Rectal smooth muscle tissue (tissue), 1 donor: ENCODE data around the gene SMC5.

Experiments used
- H3K27ac ChIP-seq: one replicate; pipeline ENCODE4 v1.7.0; 2013; ENCODE audit warnings: low read depth, low read length, inconsistent platforms
- H3K27me3 ChIP-seq: one replicate; pipeline ENCODE4 v1.7.0; 2013; ENCODE audit warnings: low read length; ENCODE audit not compliant: control insufficient read depth, insufficient read depth
- H3K36me3 ChIP-seq: one replicate; pipeline ENCODE4 v1.7.0; 2013; ENCODE audit warnings: low read length; ENCODE audit not compliant: control insufficient read depth, insufficient read depth
- H3K4me1 ChIP-seq: one replicate; pipeline ENCODE4 v1.7.0; 2013; ENCODE audit warnings: low read length; ENCODE audit not compliant: control insufficient read depth, insufficient read depth
- H3K4me3 ChIP-seq: one replicate; pipeline ENCODE4 v1.7.0; 2013; ENCODE audit warnings: low read length
- H3K9ac ChIP-seq: one replicate; pipeline ENCODE4 v1.7.0; 2013; ENCODE audit warnings: low read length

SMC5 gene

DNA sequence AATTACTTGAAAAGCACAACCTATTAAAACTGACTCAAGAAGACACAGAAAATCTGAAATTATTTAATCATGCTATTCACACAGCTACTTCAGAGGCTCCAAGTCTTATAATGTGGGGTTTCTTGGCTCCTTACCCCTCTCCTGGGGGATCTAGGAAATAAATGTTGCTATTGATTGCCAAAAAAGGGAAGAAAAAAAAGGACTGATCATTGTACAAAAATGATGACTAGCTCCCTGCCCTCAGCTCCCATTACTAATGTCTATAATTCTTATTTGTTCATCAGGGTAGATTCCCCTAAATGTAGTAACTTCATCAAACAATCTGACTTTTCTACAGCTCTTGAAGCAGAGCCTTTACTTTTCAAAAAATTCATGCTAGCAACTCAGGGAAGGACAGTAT is 3.3 kb upstream of the SMC5 start:
- no peaks in the 10 kb centered on the region for H3K36me3 ChIP-seq
- no peak overlapping the region for H3K9ac ChIP-seq
- no peak overlapping the region for H3K27ac ChIP-seq
- H3K4me1 ChIP-seq = peaks cover 11% of the 10 kb centered on the region
- H3K27me3 ChIP-seq = no peaks in the 10 kb centered on the region
- no peak overlapping the region for H3K4me3 ChIP-seq

DNA sequence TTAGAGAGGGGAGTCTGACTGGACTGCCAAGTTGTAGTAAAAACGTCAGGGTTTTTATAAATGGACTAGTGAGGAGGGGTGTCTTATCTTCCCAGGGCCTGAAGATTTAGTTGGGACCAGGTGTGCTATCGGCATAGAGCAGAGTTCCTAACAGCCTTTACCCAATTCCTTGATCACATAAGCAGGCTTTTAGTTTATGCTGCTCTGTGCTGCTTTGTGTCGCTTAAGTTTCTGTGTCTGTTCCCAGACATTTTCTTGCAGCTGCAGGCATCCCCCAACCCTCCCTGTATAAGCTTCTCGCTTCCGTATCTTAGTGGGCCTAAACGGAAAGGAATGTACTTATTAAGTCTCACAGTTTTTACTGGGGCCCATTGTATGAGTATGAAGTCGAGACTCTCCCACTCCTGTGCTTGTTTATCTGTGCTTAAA is 2.6 kb upstream of the SMC5 start:
- H3K4me1 ChIP-seq = peaks cover 11% of the 10 kb centered on the region
- peaks cover 3% of the 10 kb centered on the region for H3K36me3 ChIP-seq
- H3K9ac ChIP-seq = no peak overlapping the region
- peak overlapping the region; percentile 58 for H3K4me3 ChIP-seq
- H3K27me3 ChIP-seq = no peaks in the 10 kb centered on the region
- H3K27ac ChIP-seq = no peak overlapping the region

DNA sequence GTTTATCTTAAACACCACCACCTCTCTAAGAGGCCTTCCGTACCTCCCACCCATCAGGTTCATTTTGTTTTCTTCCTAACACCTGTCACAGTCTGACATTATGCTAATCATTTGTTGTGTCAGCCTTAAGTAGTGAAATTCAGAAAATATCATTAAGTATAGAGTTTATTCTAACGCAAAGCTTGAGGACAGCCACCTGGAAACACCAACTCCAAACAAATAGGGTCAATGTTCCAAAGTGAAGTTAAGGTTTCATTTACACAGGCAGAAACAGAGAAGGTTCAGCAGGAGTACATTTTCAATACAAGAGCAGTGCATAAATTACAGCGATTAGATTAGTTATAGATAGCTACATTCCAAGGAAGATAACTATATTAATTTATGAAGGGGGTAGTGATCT is 1.3 kb upstream of the SMC5 start:
- Histone ChIP-seq H3K9ac (no peak overlapping the region), H3K4me1 (peaks cover 14% of the 10 kb centered on the region), H3K27me3 (no peaks in the 10 kb centered on the region), H3K27ac (peak overlapping the region; percentile 83), H3K4me3 (peak overlapping the region; percentile 68), H3K36me3 (peaks cover 3% of the 10 kb centered on the region)

DNA sequence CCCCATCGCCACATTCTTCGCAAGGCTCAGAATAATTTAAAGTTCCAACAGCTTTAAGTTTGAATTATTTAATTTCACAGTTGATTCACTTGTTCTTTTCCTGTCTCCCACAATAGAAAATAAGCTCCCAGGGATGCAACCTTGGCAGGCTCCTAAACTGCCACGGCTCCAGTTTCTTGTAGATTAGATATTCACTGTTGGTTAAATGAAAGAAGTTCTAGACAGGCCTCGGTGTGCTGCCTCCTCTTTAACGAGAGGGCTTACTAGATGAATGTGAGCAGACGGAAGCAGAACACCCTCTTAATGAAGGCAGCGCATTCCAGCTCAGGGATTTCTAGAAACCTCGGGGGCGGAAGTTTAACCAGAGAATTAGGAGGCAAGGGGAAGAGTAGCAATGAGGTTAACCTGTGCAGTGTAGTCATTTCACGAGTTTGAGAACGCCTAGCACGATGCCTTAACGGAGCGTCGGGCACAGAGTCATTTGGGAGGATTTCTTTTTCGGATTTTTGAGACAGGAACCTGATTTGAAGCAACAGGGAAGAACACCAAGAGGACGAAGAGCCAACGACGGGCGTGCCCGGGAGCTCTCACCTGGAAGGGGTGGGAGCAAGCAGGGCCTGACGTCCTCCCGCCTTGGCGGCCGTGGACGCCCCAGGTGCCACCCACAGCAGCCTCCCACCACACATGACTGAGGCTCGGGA is 637 bp upstream of the SMC5 start:
- peaks cover 3% of the 10 kb centered on the region for H3K36me3 ChIP-seq
- H3K4me1 ChIP-seq = peaks cover 17% of the 10 kb centered on the region
- peak overlapping the region; percentile 68 for H3K4me3 ChIP-seq
- no peaks in the 10 kb centered on the region for H3K27me3 ChIP-seq
- H3K9ac ChIP-seq = peak overlapping the region; percentile 58
- peak overlapping the region; percentile 83 for H3K27ac ChIP-seq

DNA sequence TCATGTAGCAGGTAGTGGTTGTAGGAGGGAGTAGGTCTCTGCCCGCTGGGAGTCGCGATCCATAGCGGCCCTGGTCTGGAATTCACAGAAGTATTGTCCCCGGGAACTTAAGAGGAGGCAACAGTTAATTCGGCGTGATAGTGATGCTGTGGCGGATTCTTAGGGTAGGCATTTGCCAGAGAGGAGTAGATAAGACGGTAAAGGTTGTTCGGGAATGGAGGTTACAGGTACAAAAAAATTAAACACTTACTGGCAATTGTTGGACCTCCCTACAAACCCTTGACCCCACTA is 679 bp downstream of the SMC5 start:
- Histone ChIP-seq H3K4me3 (peak overlapping the region; percentile 79), H3K4me1 (peaks cover 21% of the 10 kb centered on the region), H3K9ac (peak overlapping the region; percentile 60), H3K36me3 (peaks cover 3% of the 10 kb centered on the region), H3K27me3 (no peaks in the 10 kb centered on the region), H3K27ac (peak overlapping the region; percentile 83)

DNA sequence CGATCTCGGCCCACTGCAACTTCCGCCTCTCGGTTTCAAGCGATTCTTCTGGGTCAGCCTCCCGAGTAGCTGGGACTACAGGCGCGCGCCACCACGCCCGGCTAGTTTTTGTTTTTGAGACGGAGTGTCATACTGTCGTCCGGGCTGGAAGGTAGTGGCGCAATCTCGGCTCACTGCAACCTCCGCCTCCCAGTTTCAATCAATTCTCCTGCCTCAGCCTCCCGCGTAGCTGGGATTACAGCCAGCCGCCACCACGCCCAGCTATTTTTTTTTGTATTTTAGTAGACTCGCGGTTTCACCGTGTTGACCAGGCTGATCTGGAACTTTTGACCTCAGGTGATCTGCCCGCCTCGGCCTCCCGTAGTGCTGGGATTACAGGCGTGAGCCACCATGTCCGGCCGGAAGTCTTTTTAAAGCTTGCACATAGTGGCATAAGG is 1.2 kb downstream of the SMC5 start:
- no peak overlapping the region for H3K27ac ChIP-seq
- peaks cover 3% of the 10 kb centered on the region for H3K36me3 ChIP-seq
- no peaks in the 10 kb centered on the region for H3K27me3 ChIP-seq
- peaks cover 21% of the 10 kb centered on the region for H3K4me1 ChIP-seq
- no peak overlapping the region for H3K9ac ChIP-seq
- peak overlapping the region; percentile 79 for H3K4me3 ChIP-seq

DNA sequence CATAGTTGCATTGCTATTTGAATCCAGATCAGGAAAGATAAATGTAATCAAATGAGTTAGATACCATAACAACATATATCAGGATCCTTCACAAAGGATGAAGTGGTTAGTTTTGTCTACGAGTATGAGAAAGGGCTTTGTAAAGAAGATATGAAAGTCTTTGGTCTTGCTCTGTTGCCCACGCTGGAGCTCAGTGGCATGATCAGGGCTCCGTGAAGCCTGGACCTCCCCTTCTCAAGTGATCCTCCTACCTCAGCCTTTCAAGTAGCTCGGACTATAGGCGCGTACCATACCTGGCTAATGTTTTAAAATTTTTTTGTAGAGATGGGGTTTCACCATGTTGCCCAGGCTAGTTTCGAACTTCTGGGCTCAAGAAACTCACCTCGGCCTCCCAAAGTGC is 1.8 kb downstream of the SMC5 start:
- Histone ChIP-seq H3K9ac (no peak overlapping the region), H3K4me1 (peaks cover 21% of the 10 kb centered on the region), H3K4me3 (peak overlapping the region; percentile 79), H3K27ac (no peak overlapping the region), H3K36me3 (peaks cover 3% of the 10 kb centered on the region), H3K27me3 (no peaks in the 10 kb centered on the region)

DNA sequence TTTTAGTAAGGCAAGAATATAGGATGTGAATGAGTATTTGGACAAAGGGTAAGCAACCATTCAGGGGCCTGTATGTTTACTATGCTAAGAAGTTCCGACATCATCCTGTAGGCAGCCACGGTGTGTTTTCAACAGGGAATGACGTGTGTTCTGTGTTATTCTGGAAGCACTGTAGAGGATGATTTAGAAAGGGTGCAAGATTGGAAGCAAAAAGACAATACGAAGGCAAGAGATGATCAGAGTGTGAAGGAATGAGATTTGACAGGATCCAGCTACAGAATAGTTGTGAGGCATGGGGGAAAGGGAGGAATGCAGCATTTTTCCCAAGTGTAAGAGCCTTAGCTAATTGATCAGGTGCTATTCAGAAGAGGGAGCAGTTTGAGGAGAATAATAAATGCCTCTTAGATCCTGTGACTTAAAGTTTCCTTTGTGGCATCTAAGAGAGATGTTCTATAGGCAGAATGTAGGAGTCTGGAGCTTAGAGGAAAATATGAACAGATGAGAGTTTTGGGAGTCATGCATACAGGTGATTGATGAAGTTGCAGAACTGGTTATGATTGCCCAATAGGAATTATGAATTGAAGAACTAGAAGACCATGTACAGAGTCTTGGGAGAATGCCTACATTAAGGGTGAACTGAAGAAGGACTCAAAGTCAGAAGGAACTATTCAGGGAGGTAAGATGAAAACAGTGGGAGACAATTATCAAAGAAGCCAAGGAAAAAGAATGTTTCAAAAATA is 2.5 kb downstream of the SMC5 start:
- H3K27me3 ChIP-seq = no peaks in the 10 kb centered on the region
- peaks cover 21% of the 10 kb centered on the region for H3K4me1 ChIP-seq
- no peak overlapping the region for H3K9ac ChIP-seq
- peaks cover 3% of the 10 kb centered on the region for H3K36me3 ChIP-seq
- no peak overlapping the region for H3K27ac ChIP-seq
- H3K4me3 ChIP-seq = no peak overlapping the region

DNA sequence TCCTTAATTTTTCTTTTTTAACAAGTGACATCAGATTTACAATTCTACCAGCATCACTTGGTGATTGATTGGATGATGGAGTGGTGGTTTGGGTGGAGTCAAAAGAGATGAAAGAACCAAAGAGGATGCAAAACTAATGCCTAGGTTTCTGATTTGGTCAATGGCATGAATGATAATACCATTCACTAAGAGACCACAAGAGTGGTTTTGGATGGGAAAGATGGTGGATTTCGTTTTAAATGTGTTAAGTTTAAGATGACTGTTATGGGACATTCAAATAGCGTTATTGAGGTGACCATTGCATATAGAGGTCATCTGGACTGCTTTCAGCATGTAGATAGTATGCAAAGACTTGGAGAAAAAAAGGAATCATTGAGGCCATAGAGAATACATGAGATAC is 3.6 kb downstream of the SMC5 start:
- Histone ChIP-seq H3K9ac (no peak overlapping the region), H3K27ac (no peak overlapping the region), H3K27me3 (no peaks in the 10 kb centered on the region), H3K4me1 (peaks cover 15% of the 10 kb centered on the region), H3K36me3 (peaks cover 3% of the 10 kb centered on the region), H3K4me3 (no peak overlapping the region)

DNA sequence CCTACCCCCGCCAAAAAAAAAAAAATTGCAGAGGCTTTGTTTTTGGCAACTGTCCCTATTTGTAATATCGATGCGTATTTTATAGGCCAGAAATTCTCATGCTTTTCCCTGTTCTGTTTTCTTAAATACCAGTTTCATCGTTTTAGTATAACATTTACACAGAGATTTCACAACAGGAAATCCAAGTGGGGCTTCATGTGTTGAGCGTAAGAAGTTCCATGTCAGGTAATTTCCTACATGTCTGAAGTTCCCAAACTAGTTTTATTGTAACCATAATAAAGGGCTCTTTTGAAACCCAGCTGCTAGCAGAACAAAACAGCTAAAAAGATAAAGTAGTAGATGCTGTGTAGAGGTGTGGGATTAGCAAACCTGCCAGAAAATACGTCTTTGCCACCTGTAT is 4.2 kb downstream of the SMC5 start:
- Histone ChIP-seq H3K27ac (no peak overlapping the region), H3K4me1 (peaks cover 10% of the 10 kb centered on the region)

DNA sequence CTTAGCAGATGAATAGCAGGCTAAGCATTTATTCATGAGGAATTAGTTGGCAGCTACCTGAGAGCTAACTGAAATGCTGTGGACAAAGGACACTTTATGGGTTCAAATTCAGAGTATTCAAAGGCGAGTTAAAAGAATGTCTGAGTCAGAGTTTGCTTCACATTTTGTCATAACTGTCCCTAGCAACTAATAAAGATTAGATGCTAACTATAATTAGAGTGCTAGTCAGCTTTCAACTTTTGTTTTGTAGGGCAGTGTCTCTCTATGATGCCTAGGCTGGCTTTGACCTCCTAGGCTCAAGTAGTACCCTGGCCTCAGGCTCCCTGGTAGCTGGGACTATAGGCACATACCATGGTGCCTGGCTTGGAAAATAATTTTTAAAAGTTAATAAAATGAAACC is 4.6 kb downstream of the SMC5 start:
- Histone ChIP-seq H3K27ac (no peak overlapping the region), H3K4me1 (peaks cover 10% of the 10 kb centered on the region), H3K27me3 (no peaks in the 10 kb centered on the region), H3K4me3 (no peak overlapping the region), H3K36me3 (peaks cover 3% of the 10 kb centered on the region), H3K9ac (no peak overlapping the region)

More for the DNA sequence above, 4.2 kb downstream of the SMC5 start:
- H3K4me3 ChIP-seq = no peak overlapping the region
- no peak overlapping the region for H3K9ac ChIP-seq
- peaks cover 3% of the 10 kb centered on the region for H3K36me3 ChIP-seq
- no peaks in the 10 kb centered on the region for H3K27me3 ChIP-seq

DNA sequence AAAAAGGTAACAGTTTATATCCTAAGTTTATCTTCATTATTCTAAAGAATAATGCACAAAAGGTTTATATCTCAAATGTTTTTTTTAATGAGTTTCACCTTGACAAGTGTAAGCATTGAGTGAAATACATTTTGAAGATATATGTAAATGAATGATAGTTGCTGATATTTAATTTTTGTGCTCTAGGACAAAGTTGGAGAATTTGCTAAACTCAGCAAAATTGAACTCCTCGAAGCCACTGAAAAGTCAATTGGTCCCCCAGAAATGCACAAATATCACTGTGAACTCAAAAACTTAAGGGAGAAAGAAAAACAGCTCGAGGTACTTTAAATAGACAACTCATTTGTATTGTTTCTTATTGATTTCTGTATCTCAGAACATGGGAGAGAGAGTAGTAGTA is 19.5 kb downstream of the SMC5 start:
- H3K27ac ChIP-seq = no peak overlapping the region
- no peaks in the 10 kb centered on the region for H3K27me3 ChIP-seq
- no peak overlapping the region for H3K4me3 ChIP-seq
- H3K4me1 ChIP-seq = no peaks in the 10 kb centered on the region
- peaks cover 2% of the 10 kb centered on the region for H3K36me3 ChIP-seq
- no peak overlapping the region for H3K9ac ChIP-seq

DNA sequence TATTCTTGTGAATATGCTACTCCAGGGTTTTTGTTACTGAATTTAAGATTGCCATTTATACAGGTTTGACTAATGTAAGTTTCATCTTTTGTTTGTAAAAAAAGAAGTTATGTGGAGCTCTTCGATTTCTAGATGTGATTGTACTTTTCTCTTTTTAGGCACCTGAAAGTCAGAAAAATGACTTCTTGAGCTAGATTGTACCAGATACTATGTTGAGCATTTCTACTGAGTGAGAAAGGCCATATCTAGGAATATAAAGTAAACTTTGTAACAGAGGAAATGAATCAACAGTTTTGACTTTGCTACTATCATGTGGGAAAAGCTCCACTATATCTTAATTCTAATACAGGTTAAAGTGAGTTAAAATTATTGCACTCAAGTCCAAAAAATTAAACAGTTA is 25.1 kb downstream of the SMC5 start:
- H3K4me1 ChIP-seq = peaks cover 2% of the 10 kb centered on the region
- no peak overlapping the region for H3K4me3 ChIP-seq
- peaks cover 2% of the 10 kb centered on the region for H3K36me3 ChIP-seq
- H3K9ac ChIP-seq = no peak overlapping the region
- H3K27me3 ChIP-seq = no peaks in the 10 kb centered on the region
- H3K27ac ChIP-seq = no peak overlapping the region
